ENCODE results near the gene P2RX1.

- TF ChIP-seq CTCF (conservative IDR thresholded peaks at IDR 0.05) (no peak), EZH2 (IDR thresholded peaks at IDR 0.05; ENCODE audit: low read depth) (no peak)
Measured at GRCh38 chr17:3956327-3956957, 40.2 kb upstream of the P2RX1 start.

All from PC-9 (cell line).